ENCODE measurements around the gene CHP2. TPM values are rescaled to one million over a fixed set of nuclear protein-coding genes. Genes with fewer than 3 reads are reported as not detected.

CHP2 gene
- total and polyA plus RNA-seq, 9 donors, result 0.04 to 10.4 (median 0.11) TPM

DNA sequence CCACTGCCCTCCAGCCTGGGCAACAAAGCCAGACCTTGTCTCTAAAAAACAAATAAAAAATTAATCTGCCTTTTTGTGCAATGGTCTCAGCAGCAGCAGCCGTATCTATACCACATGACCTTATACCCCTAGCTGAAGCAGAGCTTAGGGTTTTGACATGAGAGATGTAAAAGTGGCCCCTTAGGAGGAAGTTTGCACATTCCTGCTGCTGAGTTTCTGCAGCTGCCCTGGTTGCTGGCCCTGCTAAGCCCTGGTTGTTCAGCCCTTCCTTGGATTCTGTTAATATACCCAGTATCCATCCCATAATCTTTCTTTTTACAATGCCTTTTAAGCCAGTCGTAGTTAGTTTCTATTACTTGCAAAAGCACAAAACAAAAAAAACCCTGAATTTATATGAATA is 48.0 kb downstream of the CHP2 start:
- no peaks in the 10 kb centered on the region for H3K36me3 ChIP-seq (ENCODE audit: control insufficient read depth, insufficient read depth, low read length)
- no peaks in the 10 kb centered on the region for H3K9me3 ChIP-seq (replicated peaks; ENCODE audit: control insufficient read depth, low read depth, low read length)
- no peak for DNase-seq
- no CpG with 5 or more reads among the region's 2 CpGs for WGBS (ENCODE audit: insufficient coverage)
- H3K27me3 ChIP-seq (ENCODE audit: control insufficient read depth, insufficient read depth, low read length), result peaks cover 2% of the 10 kb centered on the region
- no peaks in the 10 kb centered on the region for H3K4me1 ChIP-seq (ENCODE audit: control insufficient read depth, insufficient read depth, low read length)
- no peak overlapping the region for H3K27ac ChIP-seq (ENCODE audit: low read length)
- no peak overlapping the region for H3K4me3 ChIP-seq (ENCODE audit: low read length)

DNA sequence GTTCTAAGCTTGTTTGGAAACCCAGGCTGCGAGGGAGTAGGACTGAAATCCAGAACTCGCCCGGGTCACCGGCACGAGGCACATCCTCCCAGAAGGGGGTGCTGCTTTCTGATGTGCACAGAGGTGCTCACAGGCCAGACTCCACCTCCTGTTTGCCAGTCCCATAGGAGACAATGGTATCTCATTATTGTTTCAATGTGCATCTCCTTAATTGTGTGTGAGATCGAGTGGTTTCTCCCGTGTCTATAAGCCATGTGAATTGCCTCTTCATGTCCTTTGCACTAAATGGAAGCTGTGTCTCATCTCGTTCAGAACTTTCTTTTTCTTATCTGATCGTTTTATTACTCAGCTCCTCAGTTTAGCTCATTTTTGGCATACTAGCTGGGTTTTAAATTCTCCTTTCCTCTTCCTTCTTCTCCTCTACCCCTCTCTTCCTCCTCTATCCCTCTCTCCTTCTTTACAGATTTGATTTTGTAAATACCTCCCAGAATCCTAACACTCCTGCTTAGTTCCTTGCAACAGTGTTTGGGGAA is 48.8 kb downstream of the CHP2 start:
- H3K36me3 ChIP-seq (ENCODE audit: control insufficient read depth, insufficient read depth, low read length), result no peaks in the 10 kb centered on the region
- no peaks in the 10 kb centered on the region for H3K9me3 ChIP-seq (replicated peaks; ENCODE audit: control insufficient read depth, low read depth, low read length)
- no peak overlapping the region for H3K27ac ChIP-seq (ENCODE audit: low read length)
- peaks cover 2% of the 10 kb centered on the region for H3K27me3 ChIP-seq (ENCODE audit: control insufficient read depth, insufficient read depth, low read length)
- no peak overlapping the region for H3K4me3 ChIP-seq (ENCODE audit: low read length)
- peak; percentile 6 for DNase-seq
- WGBS (ENCODE audit: insufficient coverage), result 10% methylated on average over 8 of the region's 9 CpGs
- H3K4me1 ChIP-seq (ENCODE audit: control insufficient read depth, insufficient read depth, low read length), result no peaks in the 10 kb centered on the region

DNA sequence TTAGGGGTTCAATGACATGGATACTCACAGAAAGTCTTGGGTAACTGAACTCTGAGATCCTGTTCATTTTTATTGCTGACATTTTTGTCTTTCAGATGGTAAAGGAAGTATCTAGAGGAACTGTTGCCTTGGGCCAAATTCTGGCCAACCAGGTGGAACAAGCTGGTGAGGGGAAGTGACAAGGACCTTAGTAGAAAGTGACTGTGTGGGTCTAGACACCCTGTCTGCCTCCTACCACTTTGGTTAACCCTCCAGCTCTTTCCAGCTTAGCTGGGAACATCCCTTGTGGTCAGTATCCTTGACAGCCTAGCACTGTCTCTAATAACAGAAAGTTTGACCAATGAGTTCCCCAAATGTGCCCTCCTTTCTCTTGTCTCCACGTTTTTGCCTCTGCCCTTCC is 52.2 kb downstream of the CHP2 start:
- Histone ChIP-seq H3K27me3 (ENCODE audit: control insufficient read depth, insufficient read depth, low read length) (peaks cover 2% of the 10 kb centered on the region), H3K9me3 (replicated peaks; ENCODE audit: control insufficient read depth, low read depth, low read length) (no peaks in the 10 kb centered on the region), H3K36me3 (ENCODE audit: control insufficient read depth, insufficient read depth, low read length) (no peaks in the 10 kb centered on the region), H3K4me3 (ENCODE audit: low read length) (no peak overlapping the region), H3K4me1 (ENCODE audit: control insufficient read depth, insufficient read depth, low read length) (no peaks in the 10 kb centered on the region), H3K27ac (ENCODE audit: low read length) (no peak overlapping the region)
- 20% methylated on average over 1 of the region's 1 CpG for WGBS (ENCODE audit: insufficient coverage)
- DNase-seq, result peak; percentile 18

Other genes with a start within 250 kb of the CHP2 start
- gene GGA2, start 244.5 kb upstream of the CHP2 start, total RNA-seq, result 46.3 TPM
- gene GGA2, start 244.5 kb upstream of the CHP2 start, polyA plus RNA-seq (ENCODE audit: insufficient read depth in 1 of 8, insufficient read length in 8 of 8, low replicate concordance in 1 of 8), result 100 to 1,000 TPM in 5 of 8 donors, 10 to 100 TPM in 3; 79.4 to 120 (median 105) TPM
- gene EARS2, start 197.7 kb upstream of the CHP2 start, total RNA-seq, result 20.7 TPM
- gene EARS2, start 197.7 kb upstream of the CHP2 start, polyA plus RNA-seq (ENCODE audit: insufficient read depth in 1 of 8, insufficient read length in 8 of 8, low replicate concordance in 1 of 8), result 10 to 100 TPM; 13.1 to 20.7 (median 17.9) TPM
- 44.2 TPM for gene UBFD1, start 197.3 kb upstream of the CHP2 start, total RNA-seq
- 10 to 100 TPM; 47.9 to 75.2 (median 64.0) TPM for gene UBFD1, start 197.3 kb upstream of the CHP2 start, polyA plus RNA-seq (ENCODE audit: insufficient read depth in 1 of 8, insufficient read length in 8 of 8, low replicate concordance in 1 of 8)
- gene NDUFAB1, start 158.7 kb upstream of the CHP2 start, total RNA-seq, result 132 TPM
- gene NDUFAB1, start 158.7 kb upstream of the CHP2 start, polyA plus RNA-seq (ENCODE audit: insufficient read depth in 1 of 8, insufficient read length in 8 of 8, low replicate concordance in 1 of 8), result 100 to 1,000 TPM in 3 of 8 donors, 10 to 100 TPM in 5; 85.5 to 106 (median 96.8) TPM
- gene PALB2, start 113.7 kb upstream of the CHP2 start, total RNA-seq, result 8.0 TPM
- gene PALB2, start 113.7 kb upstream of the CHP2 start, polyA plus RNA-seq (ENCODE audit: insufficient read depth in 1 of 8, insufficient read length in 8 of 8, low replicate concordance in 1 of 8), result 10 to 100 TPM in 4 of 8 donors, 1 to 10 TPM in 4; 8.3 to 11.2 (median 9.8) TPM
- 33.6 TPM for gene DCTN5, start 113.6 kb upstream of the CHP2 start, total RNA-seq
- gene DCTN5, start 113.6 kb upstream of the CHP2 start, polyA plus RNA-seq (ENCODE audit: insufficient read depth in 1 of 8, insufficient read length in 8 of 8, low replicate concordance in 1 of 8), result 10 to 100 TPM; 33.2 to 47.3 (median 42.2) TPM
- 4.6 TPM for gene PLK1, start 76.1 kb upstream of the CHP2 start, total RNA-seq
- gene PLK1, start 76.1 kb upstream of the CHP2 start, polyA plus RNA-seq (ENCODE audit: insufficient read depth in 1 of 8, insufficient read length in 8 of 8, low replicate concordance in 1 of 8), result 10 to 100 TPM; 10.7 to 18.6 (median 15.4) TPM
- 0.04 TPM for gene ERN2, start 41.8 kb upstream of the CHP2 start, total RNA-seq
- gene ERN2, start 41.8 kb upstream of the CHP2 start, polyA plus RNA-seq (ENCODE audit: insufficient read depth in 1 of 8, insufficient read length in 8 of 8, low replicate concordance in 1 of 8), result under 1 TPM; 0.05 to 0.28 (median 0.10) TPM
- gene PRKCB, start 81.0 kb downstream of the CHP2 start, total RNA-seq, result 1.4 TPM
- 1 to 10 TPM; 1.2 to 4.5 (median 1.6) TPM for gene PRKCB, start 81.0 kb downstream of the CHP2 start, polyA plus RNA-seq (ENCODE audit: insufficient read depth in 1 of 8, insufficient read length in 8 of 8, low replicate concordance in 1 of 8)